MM.1S (cell line): Measurements from ENCODE around the gene FARP2.

Source experiments
- EZH2 ChIP-seq: fragments of 300-600 bp; sonication (generic); optimal IDR thresholded peaks from 2 replicates; pipeline ENCODE3; 2017; ENCODE audit warnings: low read depth, mild to moderate bottlenecking, antibody characterized with exemption, low read length, mixed read lengths
- TF ChIP-seq, protein P1 (sequence below): fragments of 300-600 bp; sonication (generic); IDR thresholded peaks from 2 replicates; pipeline ENCODE4 v1.5.1; 2016; ENCODE audit warnings: antibody characterized with exemption, low read length, mixed read lengths

DNA sequence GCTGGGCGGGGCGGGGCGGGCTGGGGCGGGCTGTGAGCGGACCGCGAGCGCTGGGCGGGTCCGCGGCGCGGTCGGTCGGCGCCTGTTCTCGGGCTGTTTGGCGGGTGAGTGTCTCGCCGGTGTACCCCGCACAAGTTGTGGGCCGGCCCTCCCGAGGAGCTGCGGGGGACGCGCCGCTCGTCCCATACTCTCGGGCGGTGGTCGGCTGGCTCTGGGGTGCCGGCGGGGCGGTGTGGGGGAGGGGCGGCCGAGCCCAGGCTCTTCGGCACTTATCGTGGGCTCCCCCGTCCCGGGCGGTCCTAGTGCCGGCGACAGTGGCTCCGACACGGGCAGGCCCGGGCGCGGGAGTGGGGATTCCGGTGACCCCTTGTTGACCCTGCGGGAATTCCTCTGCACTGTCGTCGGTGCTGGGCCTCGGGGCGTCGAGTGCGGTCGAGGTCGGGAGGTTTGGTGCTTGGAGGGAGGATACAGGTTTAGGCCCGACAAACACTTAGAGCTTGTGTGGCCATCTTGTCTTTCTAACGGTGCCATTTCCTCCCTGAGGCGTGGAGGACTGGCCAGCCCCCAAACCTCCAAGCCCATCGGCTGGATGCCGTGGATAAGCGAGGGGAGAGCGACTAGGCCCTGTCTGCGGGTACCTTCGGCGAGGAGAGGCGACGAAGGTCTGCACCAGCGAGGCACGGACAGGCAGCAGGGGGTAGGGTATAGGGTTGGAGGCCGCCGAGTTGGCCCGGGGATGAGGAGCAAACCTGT is 40.0 kb upstream of the FARP2 start, which contains the start of gene SEPTIN2:
- TF ChIP-seq, protein P1, sequence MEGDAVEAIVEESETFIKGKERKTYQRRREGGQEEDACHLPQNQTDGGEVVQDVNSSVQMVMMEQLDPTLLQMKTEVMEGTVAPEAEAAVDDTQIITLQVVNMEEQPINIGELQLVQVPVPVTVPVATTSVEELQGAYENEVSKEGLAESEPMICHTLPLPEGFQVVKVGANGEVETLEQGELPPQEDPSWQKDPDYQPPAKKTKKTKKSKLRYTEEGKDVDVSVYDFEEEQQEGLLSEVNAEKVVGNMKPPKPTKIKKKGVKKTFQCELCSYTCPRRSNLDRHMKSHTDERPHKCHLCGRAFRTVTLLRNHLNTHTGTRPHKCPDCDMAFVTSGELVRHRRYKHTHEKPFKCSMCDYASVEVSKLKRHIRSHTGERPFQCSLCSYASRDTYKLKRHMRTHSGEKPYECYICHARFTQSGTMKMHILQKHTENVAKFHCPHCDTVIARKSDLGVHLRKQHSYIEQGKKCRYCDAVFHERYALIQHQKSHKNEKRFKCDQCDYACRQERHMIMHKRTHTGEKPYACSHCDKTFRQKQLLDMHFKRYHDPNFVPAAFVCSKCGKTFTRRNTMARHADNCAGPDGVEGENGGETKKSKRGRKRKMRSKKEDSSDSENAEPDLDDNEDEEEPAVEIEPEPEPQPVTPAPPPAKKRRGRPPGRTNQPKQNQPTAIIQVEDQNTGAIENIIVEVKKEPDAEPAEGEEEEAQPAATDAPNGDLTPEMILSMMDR, result no peak
- TF ChIP-seq EZH2, result no peak
